IMR-90 (cell line): ENCODE data around the gene SCFD2. TPM values are rescaled to one million over a fixed set of nuclear protein-coding genes. Genes with fewer than 3 reads are reported as not detected.

Experiments
- ATAC-seq: fragments of 200-7000 bp; cut with Tn5 transposase; 2 replicates; pipeline ENCODE4 v1.9.1; 2020; ENCODE audit warnings: low read depth, mild to moderate bottlenecking, moderate library complexity
- BruUV-seq: library from RNA; stranded (reverse); fragments of 400-500 nt; replicated peaks from 2 replicates; lab custom pipeline; 2021; lab: Mats Ljungman, UMichigan
- CTCF ChIA-PET: fragments of 300-600 bp; formaldehyde crosslinking; extraction: SDS; loops from one replicate; lab custom pipeline; 2021; ENCODE audit warnings: antibody characterized with exemption; lab: Yijun Ruan, JAX
- POLR2A ChIA-PET: fragments of 300-600 bp; sonication (Branson Sonifier 250); formaldehyde crosslinking; loops from one replicate; lab custom pipeline; 2022; ENCODE audit warnings: antibody characterized with exemption; ENCODE audit not compliant: unreplicated experiment; lab: Charles Lee
- DNase-seq: peaks from one replicate; pipeline ENCODE4 v3.0.0; 2013
- H2AFZ ChIP-seq: replicated peaks from 2 replicates; pipeline ENCODE3; 2013; ENCODE audit warnings: low read length, mild to moderate bottlenecking; ENCODE audit not compliant: poor library complexity
- H2AK5ac ChIP-seq: 2 replicates; pipeline ENCODE4 v1.6.1; 2013; ENCODE audit warnings: low read depth, low read length, inconsistent platforms
- H2AK9ac ChIP-seq: replicated peaks from 2 replicates; pipeline ENCODE3; 2013; ENCODE audit warnings: mild to moderate bottlenecking, low read depth, low read length, moderate library complexity; ENCODE audit not compliant: poor library complexity
- H2BK120ac ChIP-seq: 2 replicates; pipeline ENCODE4 v1.6.1; 2013; ENCODE audit warnings: low read depth, low read length, inconsistent platforms
- H2BK15ac ChIP-seq: 3 replicates; pipeline ENCODE4 v1.6.1; 2013; ENCODE audit warnings: low read depth, low read length, inconsistent platforms
- H2BK20ac ChIP-seq: 2 replicates; pipeline ENCODE4 v1.6.1; 2013; ENCODE audit warnings: low read depth, mild to moderate bottlenecking, inconsistent platforms, low read length, moderate library complexity
- H2BK5ac ChIP-seq: 2 replicates; pipeline ENCODE4 v1.6.1; 2013; ENCODE audit warnings: mild to moderate bottlenecking, low read depth, low read length, inconsistent platforms; ENCODE audit not compliant: poor library complexity, severe bottlenecking
- H3K14ac ChIP-seq: replicated peaks from 2 replicates; pipeline ENCODE4 v1.6.1; 2013; ENCODE audit warnings: low read depth, low read length, inconsistent platforms
- H3K18ac ChIP-seq: 2 replicates; pipeline ENCODE4 v1.6.1; 2013; ENCODE audit warnings: low read depth, low read length, control low read depth
- H3K23ac ChIP-seq: 2 replicates; pipeline ENCODE4 v1.6.1; 2013; ENCODE audit warnings: low read depth, low read length, inconsistent platforms
- H3K27ac ChIP-seq: 2 replicates; pipeline ENCODE4 v1.5.1; 2013; ENCODE audit warnings: mild to moderate bottlenecking, control low read depth, low read length; ENCODE audit not compliant: insufficient read depth
- H3K27me3 ChIP-seq: 2 replicates; pipeline ENCODE4 v1.6.1; 2013; ENCODE audit warnings: low read length; ENCODE audit not compliant: control insufficient read depth, insufficient read depth
- H3K36me3 ChIP-seq: 2 replicates; pipeline ENCODE4 v1.6.1; 2013; ENCODE audit warnings: low read length, mixed read lengths; ENCODE audit not compliant: control insufficient read depth, insufficient read depth
- H3K4ac ChIP-seq: 2 replicates; pipeline ENCODE4 v1.6.1; 2013; ENCODE audit warnings: low read depth, low read length, inconsistent platforms
- H3K4me1 ChIP-seq: 2 replicates; pipeline ENCODE4 v1.6.1; 2013; ENCODE audit warnings: low read length, mixed read lengths; ENCODE audit not compliant: control insufficient read depth, insufficient read depth
- H3K4me2 ChIP-seq: 2 replicates; pipeline ENCODE4 v1.6.1; 2013; ENCODE audit warnings: low read depth, mild to moderate bottlenecking, control low read depth, low read length, moderate library complexity
- H3K4me3 ChIP-seq: 2 replicates; pipeline ENCODE4 v1.5.1; 2013; ENCODE audit warnings: low read depth, mild to moderate bottlenecking, control low read depth, low read length, moderate library complexity; ENCODE audit not compliant: insufficient read depth
- H3K56ac ChIP-seq: 2 replicates; pipeline ENCODE4 v1.6.1; 2013; ENCODE audit warnings: low read length, inconsistent platforms; ENCODE audit not compliant: insufficient read depth; ENCODE audit errors: extremely low read depth
- H3K79me1 ChIP-seq, 2 experiments: 2 replicates each; pipeline ENCODE4 v1.6.1; 2013; ENCODE audit warnings: low read length in 2 of 2, inconsistent platforms in 1 of 2, low read depth in 1 of 2
- H3K9ac ChIP-seq: 2 replicates; pipeline ENCODE4 v1.6.1; 2013; ENCODE audit warnings: low read depth, low read length, control low read depth
- H3K9me1 ChIP-seq: 2 replicates; pipeline ENCODE4 v1.6.1; 2013; ENCODE audit warnings: low read length, inconsistent platforms; ENCODE audit not compliant: insufficient read depth
- H3K9me3 ChIP-seq: 2 replicates; pipeline ENCODE4 v1.6.1; 2013; ENCODE audit warnings: low read length; ENCODE audit not compliant: control insufficient read depth, insufficient read depth
- H4K20me1 ChIP-seq: 2 replicates; pipeline ENCODE4 v1.6.1; 2013; ENCODE audit warnings: low read length, inconsistent platforms; ENCODE audit not compliant: insufficient read depth
- H4K5ac ChIP-seq: 2 replicates; pipeline ENCODE4 v1.6.1; 2013; ENCODE audit warnings: mild to moderate bottlenecking, low read depth, low read length, control low read depth
- H4K8ac ChIP-seq, 2 experiments: 2 replicates each; pipeline ENCODE4 v1.6.1; 2013; ENCODE audit warnings: low read depth in 2 of 2, low read length in 2 of 2, control low read depth in 1 of 2, inconsistent platforms in 1 of 2
- H4K91ac ChIP-seq: 2 replicates; pipeline ENCODE4 v1.6.1; 2013; ENCODE audit warnings: low read depth, low read length, inconsistent platforms; ENCODE audit not compliant: insufficient read depth
- BHLHE40 ChIP-seq: fragments of 150-350 bp; IDR thresholded peaks from 2 replicates; pipeline ENCODE4 v1.6.1; 2016; ENCODE audit warnings: mild to moderate bottlenecking, low read depth, low read length
- CEBPB ChIP-seq: IDR thresholded peaks from 2 replicates; pipeline ENCODE4 v1.6.1; 2012; ENCODE audit warnings: low read depth, low read length, improper control_type of control experiment
- MAZ ChIP-seq: IDR thresholded peaks from 2 replicates; pipeline ENCODE4 v1.6.1; 2012; ENCODE audit warnings: low read depth, mild to moderate bottlenecking, low read length, improper control_type of control experiment, moderate library complexity, borderline replicate concordance
- POLR2A ChIP-seq: IDR thresholded peaks from 2 replicates; pipeline ENCODE4 v1.6.1; 2012; ENCODE audit warnings: mild to moderate bottlenecking, low read depth, low read length
- RAD21 ChIP-seq: IDR thresholded peaks from 2 replicates; pipeline ENCODE4 v1.6.1; 2012; ENCODE audit warnings: low read length, improper control_type of control experiment
- RCOR1 ChIP-seq: IDR thresholded peaks from 2 replicates; pipeline ENCODE4 v1.6.1; 2012; ENCODE audit warnings: mild to moderate bottlenecking, low read length, improper control_type of control experiment; ENCODE audit not compliant: insufficient replicate concordance
- RFX5 ChIP-seq: IDR thresholded peaks from 2 replicates; pipeline ENCODE4 v1.8.0; 2012; ENCODE audit warnings: low read depth, mild to moderate bottlenecking, low read length, moderate library complexity
- USF2 ChIP-seq: fragments of 150-350 bp; IDR thresholded peaks from 2 replicates; pipeline ENCODE4 v1.6.1; 2017; ENCODE audit warnings: mild to moderate bottlenecking, antibody characterized with exemption, low read length, low read depth
- WGBS, 2 experiments: methylation state at CpG; one replicate each; pipeline versions ENCODE4 v1.1.5 to v1.1.7; 2013; ENCODE audit warnings: missing lambda C conversion rate in 2 of 2; ENCODE audit not compliant: insufficient read length in 1 of 2; ENCODE audit errors: extremely low coverage in 2 of 2; 5-methylcytosine and 5-hydroxymethylcytosine counted together
- dilution Hi-C: fragments of 300-500 bp; cut with HindIII; formaldehyde crosslinking; loops from one replicate; pipeline ENCODE4 v1.14.3; 2018; ENCODE audit warnings: low sequenced_read_pairs; ENCODE audit not compliant: unreplicated experiment
- in situ Hi-C: fragments of 300-500 bp; cut with MboI; formaldehyde crosslinking; loops from 3 replicates; pipeline ENCODE4 v1.14.3; 2019; ENCODE audit warnings: low sequenced_read_pairs, inconsistent platforms, mixed read lengths
- intact Hi-C: fragments of 100-400 bp; cut with micrococcal nuclease; formaldehyde crosslinking; loops from 2 replicates; pipeline ENCODE4 v1.10.0; 2022
- polyA plus RNA-seq, 3 experiments: library from polyadenylated mRNA; depleted of rRNA; stranded (reverse); fragments of >200 nt; gene quantifications; 2 replicates each; pipeline ENCODE4 v1.2.3, GENCODE V29; 2012; ENCODE audit warnings: low replicate concordance in 1 of 3
- total RNA-seq: library from RNA; depleted of rRNA; stranded (reverse); fragments of >200 nt; gene quantifications from 2 replicates; pipeline ENCODE4 v1.2.3, GENCODE V29; 2012
- TF ChIP-seq, protein P1 (sequence below): fragments of 150-350 bp; IDR thresholded peaks from 2 replicates; pipeline ENCODE4 v1.6.1; 2016; ENCODE audit warnings: low read depth, mild to moderate bottlenecking, low read length, moderate library complexity, borderline replicate concordance

SCFD2 gene
- total and polyA plus RNA-seq, 2 of the 4 experiments (the other 2 are of a cell fraction): 18.9 to 62.4 TPM

GRCh38 chr4:52976523-52977230, 389.2 kb downstream of the SCFD2 start:
- Histone ChIP-seq H4K91ac (no peak overlapping the region), H4K20me1 (no peaks in the 10 kb centered on the region), H3K27me3 (no peaks in the 10 kb centered on the region), H3K9ac (no peak overlapping the region), H3K36me3 (no peaks in the 10 kb centered on the region), H4K8ac (no peak overlapping the region), H2BK120ac (no peak overlapping the region), H3K14ac (no peak overlapping the region), H3K4me2 (no peak overlapping the region), H3K4ac (0 out of 2 replicates have a peak overlapping the region, but pooled peaks have one; percentile 22), H3K9me1 (no peaks in the 10 kb centered on the region; the same call in 1 of the 2 replicates), H2BK15ac (no peak overlapping the region), H2AFZ (no peak overlapping the region), H3K23ac (no peak overlapping the region), H2BK5ac (no peak overlapping the region), H3K27ac (no peak overlapping the region), H2AK5ac (no peak overlapping the region), H4K5ac (no peak overlapping the region), H3K18ac (no peak overlapping the region), H3K4me1 (no peaks in the 10 kb centered on the region; the same call in 1 of the 2 replicates), H2BK20ac (0 out of 2 replicates have a peak overlapping the region, but pooled peaks have one; percentile 22), H3K79me1 (no peaks in the 10 kb centered on the region), H3K56ac (no peak overlapping the region), H3K4me3 (no peak overlapping the region), H3K9me3 (no peaks in the 10 kb centered on the region), H2AK9ac (no peak overlapping the region)
- 100% methylated on average over 1 of the region's 4 CpGs; no CpG with 5 or more reads in 1 of the 2 experiments for WGBS, 2 experiments
- no peak for DNase-seq
- dilution Hi-C loops: no loop called here
- intact Hi-C loops: no loop called here
- ChIA-PET POLR2A (no interaction called here), CTCF (interaction anchor here (0.7 kb wide), 1 partner anchor 429 kb away, joined by 3 read pairs; no protein-coding TSS in a partner anchor)
- ATAC-seq: no peak
- in situ Hi-C loops: no loop called here
- no peak for TF ChIP-seq MAZ
- TF ChIP-seq, protein P1, sequence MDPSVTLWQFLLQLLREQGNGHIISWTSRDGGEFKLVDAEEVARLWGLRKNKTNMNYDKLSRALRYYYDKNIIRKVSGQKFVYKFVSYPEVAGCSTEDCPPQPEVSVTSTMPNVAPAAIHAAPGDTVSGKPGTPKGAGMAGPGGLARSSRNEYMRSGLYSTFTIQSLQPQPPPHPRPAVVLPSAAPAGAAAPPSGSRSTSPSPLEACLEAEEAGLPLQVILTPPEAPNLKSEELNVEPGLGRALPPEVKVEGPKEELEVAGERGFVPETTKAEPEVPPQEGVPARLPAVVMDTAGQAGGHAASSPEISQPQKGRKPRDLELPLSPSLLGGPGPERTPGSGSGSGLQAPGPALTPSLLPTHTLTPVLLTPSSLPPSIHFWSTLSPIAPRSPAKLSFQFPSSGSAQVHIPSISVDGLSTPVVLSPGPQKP: no peak
- TF ChIP-seq RCOR1: no peak
- no peak for TF ChIP-seq POLR2A
- no peak for TF ChIP-seq RFX5
- no peak for TF ChIP-seq BHLHE40
- no peak for TF ChIP-seq RAD21
- TF ChIP-seq CEBPB: no peak
- TF ChIP-seq USF2: no peak
- no TSS peak for BruUV-seq
